Colon (tissue), 2 donors: Measurements from ENCODE around the gene ACOT11.

Source experiments
- FAIRE-seq: peaks from 2 replicates; lab custom pipeline; 2012; peaks lifted over from hg19 to GRCh38; lab: Jason Lieb, UNC
- donor health status: control.
- donor health status: control.

ACOT11 gene

DNA sequence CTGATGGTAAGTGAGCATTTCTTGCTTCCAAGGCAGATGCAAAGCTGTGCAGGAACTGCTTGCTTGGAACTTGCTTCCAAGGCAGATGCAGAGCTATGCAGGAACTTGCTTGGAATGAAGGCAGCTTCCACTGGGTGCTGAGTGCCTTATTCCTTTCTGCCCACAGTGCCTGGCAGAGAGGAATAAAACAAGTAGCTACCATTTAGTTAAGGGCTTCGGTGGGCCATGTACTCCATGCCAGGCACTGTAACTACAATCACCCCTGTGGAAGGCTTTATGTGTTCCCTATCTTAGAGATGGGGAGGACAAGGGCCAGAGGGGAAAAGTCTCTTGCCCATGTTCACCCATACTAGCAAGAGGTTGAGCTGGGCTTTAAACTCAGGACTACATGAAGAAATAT is 101.9 kb downstream of the ACOT11 start:
- FAIRE-seq = no peak

DNA sequence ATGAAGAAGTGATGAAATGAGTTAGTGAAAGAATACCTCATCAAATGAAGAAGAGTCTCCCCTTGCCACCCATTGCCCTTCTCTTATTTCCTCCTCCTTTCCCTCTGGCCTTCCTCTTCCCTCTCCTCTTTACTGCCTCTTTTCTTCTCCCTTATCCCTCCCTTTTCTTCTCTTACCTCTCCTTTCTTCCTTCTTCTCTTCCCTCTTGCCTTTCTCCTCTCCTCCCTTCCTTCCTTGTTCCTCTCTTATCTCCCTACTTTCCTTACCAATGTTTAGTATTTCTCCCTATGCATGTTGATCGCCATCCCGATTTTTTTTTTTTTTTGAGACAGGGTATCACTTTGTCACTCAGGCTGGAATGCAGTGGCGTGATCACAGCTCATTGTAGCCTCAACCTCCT is 102.4 kb downstream of the ACOT11 start:
- FAIRE-seq = no peak

DNA sequence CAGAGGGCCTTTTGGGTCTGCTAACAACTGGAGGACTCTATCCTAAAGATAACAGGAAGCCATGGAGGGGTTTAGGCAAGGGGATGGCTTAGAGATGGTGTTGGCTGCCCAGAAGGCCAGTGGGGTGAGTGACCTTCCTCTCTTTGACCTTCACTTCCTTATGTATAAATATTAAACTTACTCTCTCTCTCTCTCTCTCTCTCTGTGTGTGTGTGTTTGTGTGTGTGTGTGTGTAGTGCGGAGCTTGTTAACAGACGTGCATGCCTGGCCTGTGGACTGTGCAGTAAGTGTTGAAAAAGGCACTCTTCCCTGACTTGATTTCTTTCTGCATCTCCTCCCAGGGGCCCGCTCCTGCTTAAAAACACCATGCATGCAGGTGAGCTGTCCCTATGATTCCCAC is 103.6 kb downstream of the ACOT11 start:
- no peak for FAIRE-seq

GRCh38 chr1:54652168-54652567 is 104.1 kb downstream of the ACOT11 start:
- FAIRE-seq = no peak

- FAIRE-seq = no peak
Measured at GRCh38 chr1:54653036-54653435, 105.0 kb downstream of the ACOT11 start.

DNA sequence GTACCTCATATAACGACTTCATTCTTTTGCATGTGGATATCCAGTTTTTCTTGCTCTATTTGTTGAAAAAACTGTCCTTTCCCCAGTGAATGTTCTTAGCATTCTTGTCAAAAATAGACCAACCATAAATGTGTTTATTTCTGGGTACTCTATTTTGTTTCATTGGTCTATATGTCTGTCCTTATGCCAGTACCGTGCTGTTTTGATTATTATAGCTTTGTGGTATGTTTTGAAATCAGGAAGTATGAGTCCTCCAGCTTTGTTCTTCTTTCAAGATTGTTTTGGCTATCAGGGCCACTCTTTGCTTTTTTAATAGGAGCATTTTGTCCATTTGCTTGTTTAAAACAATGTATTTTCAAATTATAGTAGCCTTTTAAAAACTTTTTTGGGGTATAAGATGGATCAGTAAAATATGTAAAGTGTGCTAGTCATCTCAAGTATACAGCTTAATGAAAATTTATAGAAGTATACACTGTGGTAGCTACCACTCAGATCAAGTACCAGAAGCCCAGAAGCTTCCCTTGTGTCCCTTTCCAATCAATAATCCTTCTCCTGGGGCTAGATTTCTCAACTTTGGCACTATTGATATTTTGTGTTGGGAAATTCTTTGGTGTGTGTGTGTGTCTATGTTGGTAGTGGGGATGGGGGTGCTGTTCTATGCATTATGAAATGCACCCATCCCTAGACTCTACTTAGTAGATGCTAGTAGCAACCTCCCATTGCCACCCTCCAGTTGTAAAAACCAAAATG is 110.3 kb downstream of the ACOT11 start:
- no peak for FAIRE-seq
